K562 (cell line): ENCODE results near the gene HIRIP3. TPM values are rescaled to one million over a fixed set of nuclear protein-coding genes. Genes with fewer than 3 reads are reported as not detected.

Experiments
- BRF1 ChIP-seq: IDR thresholded peaks from 3 replicates; pipeline ENCODE4 v1.6.1; 2011; ENCODE audit warnings: borderline replicate concordance, mild to moderate bottlenecking; ENCODE audit not compliant: insufficient read length; ENCODE audit errors: extremely low read depth
- CEBPG ChIP-seq, 3 experiments: fragments of 200-800 bp in 1 of 3; sonication (Bioruptor generic) in 1 of 3; sonication (generic) in 1 of 3; formaldehyde crosslinking in 1 of 3; IDR thresholded peaks in 2 of 3; conservative IDR thresholded peaks in 1 of 3; 2 replicates each; pipeline versions ENCODE4 v1.6.1 to v1.8.0; 2016 to 2022; ENCODE audit warnings: missing compliant biosample characterization in 2 of 3, missing genetic modification characterization in 2 of 3, mild to moderate bottlenecking in 1 of 3, missing genetic modification reagents in 1 of 3
- CHD7 ChIP-seq: fragments of 200-600 bp; sonication (generic); IDR thresholded peaks from one replicate; pipeline ENCODE4 v1.6.1; 2012; ENCODE audit warnings: mild to moderate bottlenecking, low read depth, low read length, inconsistent platforms
- GTF2F1 ChIP-seq: IDR thresholded peaks from 2 replicates; pipeline ENCODE4 v1.6.1; 2011; ENCODE audit warnings: low read depth, low read length, improper control_type of control experiment
- HCFC1 ChIP-seq: IDR thresholded peaks from 2 replicates; pipeline ENCODE4 v1.6.1; 2012; ENCODE audit warnings: low read depth, low read length, improper control_type of control experiment
- MYNN ChIP-seq, 2 experiments: sonication (generic); formaldehyde crosslinking in 1 of 2; IDR thresholded peaks; 2 replicates each; pipeline versions ENCODE4 v1.5.0 to v1.6.1; 2016 to 2020; ENCODE audit warnings: antibody characterized with exemption in 1 of 2, missing genetic modification reagents in 1 of 2
- RAD51 ChIP-seq: fragments of 450-650 bp; IDR thresholded peaks from 2 replicates; pipeline ENCODE4 v1.7.1; 2016; ENCODE audit warnings: low read depth, mild to moderate bottlenecking, borderline replicate concordance
- SAP30 ChIP-seq: fragments of 200-600 bp; sonication (generic); IDR thresholded peaks from 2 replicates; pipeline ENCODE4 v1.6.1; 2012; ENCODE audit warnings: borderline replicate concordance, low read depth, mild to moderate bottlenecking, moderate library complexity, low read length, control low read depth, inconsistent platforms; ENCODE audit not compliant: insufficient read depth, poor library complexity, severe bottlenecking
- TRIM28 ChIP-seq: fragments of 450-650 bp; IDR thresholded peaks from 2 replicates; pipeline ENCODE4 v1.6.1; 2017
- ZBTB34 ChIP-seq: fragments of 250-450 bp; sonication (Bioruptor Pico); IDR thresholded peaks from 2 replicates; pipeline ENCODE4 v1.8.0; 2021; ENCODE audit warnings: mild to moderate bottlenecking, moderate library complexity
- ZFP1 ChIP-seq: fragments of 450-650 bp; formaldehyde crosslinking; IDR thresholded peaks from 2 replicates; pipeline ENCODE4 v1.4.0; 2020; ENCODE audit warnings: mild to moderate bottlenecking, mixed read lengths
- ZKSCAN1 ChIP-seq: fragments of 150-350 bp; IDR thresholded peaks from 2 replicates; pipeline ENCODE4 v1.6.1; 2016; ENCODE audit warnings: low read depth, low read length
- ZNF778 ChIP-seq: fragments of 450-650 bp; formaldehyde crosslinking; IDR thresholded peaks from 2 replicates; pipeline ENCODE4 v1.4.0; 2020; ENCODE audit warnings: mild to moderate bottlenecking, moderate library complexity
- polyA plus RNA-seq, 8 experiments: library from polyadenylated mRNA; depleted of rRNA in 4 of 8; stranded (reverse) in 5 of 8; unstranded in 3 of 8; fragments of >200 nt; fragmentation: Nextera tagmentation in 2 of 8; fragmentation: Illumina TruSeq in 1 of 8; extraction: Ambion mirVana in 2 of 8; extraction: Trizol in 1 of 8; gene quantifications; 2 replicates each; pipeline versions ENCODE4 v1.2.1 to v1.2.3, GENCODE V29; 2011 to 2014; ENCODE audit warnings: inconsistent platforms in 1 of 8, missing spikeins in 1 of 8
- total RNA-seq, 7 experiments: library from RNA; depleted of rRNA in 6 of 7; stranded (reverse); fragments of >200 nt in 6 of 7; fragmentation: Illumina TruSeq in 2 of 7; extraction: Trizol in 2 of 7; gene quantifications; 2 replicates each; pipeline versions ENCODE4 v1.2.1 to v1.2.3, GENCODE V29; 2011 to 2021; ENCODE audit warnings: low replicate concordance in 1 of 7

HIRIP3 gene
- total and polyA plus RNA-seq, 9 of the 15 experiments (the other 6 are each of a cell fraction or from before 2014, with no cell fraction given), result 3.3 to 38.2 (median 18.2) TPM

- TF ChIP-seq CHD7 (no peak), ZBTB34 (no peak), SAP30 (peak; percentile 88), ZNF778 (no peak), TRIM28 (no peak), RAD51 (no peak), MYNN (IDR thresholded peaks at IDR 0.05) (no peak), MYNN (CRISPR knock-in tag; IDR thresholded peaks at IDR 0.05) (no peak), ZKSCAN1 (no peak; the same call in 1 of the 2 replicates), BRF1 (no peak), ZFP1 (CRISPR knock-in tag) (no peak), CEBPG (CRISPR knock-in tag; IDR thresholded peaks at IDR 0.05) (no peak), CEBPG (tag; conservative IDR thresholded peaks at IDR 0.05 in 1 of 2, IDR thresholded peaks at IDR 0.05 in 1 of 2) (0 out of 4 replicates have a peak, but pooled peaks of 1 of the 2 experiments have one; percentile 20), GTF2F1 (no peak), HCFC1 (no peak)
Observed at GRCh38 chr16:29995324-29995910, at the start of gene HIRIP3 (continued).
